Stimulated activated CD8-positive, alpha-beta memory T cell treated with anti-CD3 and anti-CD28 coated beads, Interleukin-15, amount 100 ng/mL, for 4 hours (primary cell): ENCODE measurements around the gene ARHGAP4.

ENCODE experiments used
- DNase-seq, 2 donors: peaks; one replicate each; pipeline ENCODE4 v3.0.0-alpha.2; 2020; ENCODE audit warnings: low read depth in 2 of 2

Gene ARHGAP4

GRCh38 chrX:153927672-153927921 lies 1.5 kb upstream of the ARHGAP4 start:
- no peak for DNase-seq

GRCh38 chrX:153926858-153927671 lies 1.0 kb upstream of the ARHGAP4 start:
- DNase-seq: peak; percentile 53 to 55

GRCh38 chrX:153926552-153926857 lies 441 bp upstream of the ARHGAP4 start:
- no peak for DNase-seq

- DNase-seq: no peak
These were observed 701 bp downstream of the ARHGAP4 start for GRCh38 chrX:153925387-153925738.

- no peak for DNase-seq
These were observed 1.8 kb downstream of the ARHGAP4 start for GRCh38 chrX:153924149-153924861.

GRCh38 chrX:153922932-153923857 lies 2.9 kb downstream of the ARHGAP4 start:
- DNase-seq: no peak

GRCh38 chrX:153921511-153922446 lies 4.3 kb downstream of the ARHGAP4 start:
- DNase-seq: no peak

- no peak for DNase-seq
These were observed 5.0 kb downstream of the ARHGAP4 start for GRCh38 chrX:153921070-153921469.

GRCh38 chrX:153920546-153920945 lies 5.5 kb downstream of the ARHGAP4 start:
- no peak for DNase-seq

- DNase-seq: no peak
These were observed 6.8 kb downstream of the ARHGAP4 start for GRCh38 chrX:153919281-153919680.

GRCh38 chrX:153917869-153918268 lies 8.2 kb downstream of the ARHGAP4 start:
- DNase-seq: no peak

GRCh38 chrX:153913701-153914100 lies 12.4 kb downstream of the ARHGAP4 start:
- no peak for DNase-seq

- DNase-seq: no peak
These were observed 12.9 kb downstream of the ARHGAP4 start for GRCh38 chrX:153913211-153913610.

GRCh38 chrX:153911798-153912197 lies 14.3 kb downstream of the ARHGAP4 start:
- no peak for DNase-seq

- no peak for DNase-seq
These were observed 15.6 kb downstream of the ARHGAP4 start for GRCh38 chrX:153910446-153910845.

GRCh38 chrX:153909980-153910360 lies 16.1 kb downstream of the ARHGAP4 start:
- no peak for DNase-seq

GRCh38 chrX:153909024-153909979 lies 16.8 kb downstream of the ARHGAP4 start:
- DNase-seq: no peak

- DNase-seq: no peak
These were observed 17.7 kb downstream of the ARHGAP4 start for GRCh38 chrX:153908219-153908860.

- no peak for DNase-seq
These were observed 18.6 kb downstream of the ARHGAP4 start for GRCh38 chrX:153907456-153907855.
